ENCODE measurements around the gene IL20RB.

IL20RB gene

DNA sequence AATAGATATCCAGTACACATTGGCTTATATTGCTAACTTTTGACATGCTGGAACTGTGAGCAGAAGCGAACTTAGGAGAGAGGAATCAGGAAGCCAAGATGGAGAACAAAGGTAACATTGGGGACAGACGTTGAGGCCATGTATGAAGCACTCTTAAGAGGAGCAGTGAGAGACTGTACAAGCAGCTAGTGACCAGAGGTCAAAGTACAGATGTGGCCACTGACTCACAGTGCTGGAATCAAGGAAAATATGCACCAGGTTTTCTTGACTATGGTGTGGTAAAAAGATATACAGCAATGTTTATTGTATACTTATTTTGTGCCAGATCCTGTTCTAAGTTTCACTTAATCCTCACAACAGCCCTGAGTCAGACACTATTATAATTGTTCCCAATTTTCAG is 2.0 kb upstream of the IL20RB start:
- no peak overlapping the region for H3K4me3 ChIP-seq (ENCODE audit: low read depth, low read length)
- CTCF ChIA-PET = interaction anchor here (0.7 to 1.0 kb wide), 3 partner anchors 12 to 203 kb away, joined by 3 to 4 read pairs (median 3); partner anchors contain the start of gene STAG1

GRCh38 chr3:136956971-136957370 is 812 bp upstream of the IL20RB start:
- H3K36me3 ChIP-seq (ENCODE audit: control insufficient read depth in 2 of 2, insufficient read depth in 1 of 2, low read length in 2 of 2) = no peaks in the 10 kb centered on the region
- ChIA-PET POLR2A (no interaction called here), CTCF (interaction anchor here (0.6 kb wide), 2 partner anchors 125 to 156 kb away, joined by 3 to 4 read pairs; no protein-coding TSS in a partner anchor)
- TF ChIP-seq ZNF747 (tag by site-specific recombination; IDR thresholded peaks at IDR 0.05) (no peak), ZNF146 (tag by site-specific recombination; IDR thresholded peaks at IDR 0.05) (no peak), ZNF354C (tag by site-specific recombination; IDR thresholded peaks at IDR 0.05; ENCODE audit: borderline replicate concordance, low read depth) (no peak), HOXC10 (CRISPR knock-in tag; IDR thresholded peaks at IDR 0.05) (no peak), ZNF433 (tag by site-specific recombination; IDR thresholded peaks at IDR 0.05; ENCODE audit: low read depth) (no peak), ZBTB7A (tag by site-specific recombination; IDR thresholded peaks at IDR 0.05; ENCODE audit: low read depth) (no peak), ZNF777 (tag by site-specific recombination; IDR thresholded peaks at IDR 0.05; ENCODE audit: borderline replicate concordance) (no peak), ZNF544 (tag by site-specific recombination; IDR thresholded peaks at IDR 0.05) (no peak), ZSCAN18 (tag by site-specific recombination; IDR thresholded peaks at IDR 0.05) (no peak), ZNF48 (tag by site-specific recombination; IDR thresholded peaks at IDR 0.05) (no peak), ZNF19 (tag by site-specific recombination; IDR thresholded peaks at IDR 0.05; ENCODE audit: low read depth) (no peak), PRDM4 (tag by site-specific recombination; IDR thresholded peaks at IDR 0.05) (no peak), ZNF585B (tag by site-specific recombination; IDR thresholded peaks at IDR 0.05) (no peak)
- no peak overlapping the region for H3K4me3 ChIP-seq (ENCODE audit: low read depth, low read length)
- H3K9me3 ChIP-seq (ENCODE audit: control insufficient read depth, insufficient read depth, low read depth, low read length) = no peaks in the 10 kb centered on the region
- H3K27ac ChIP-seq (ENCODE audit: extremely low read depth, low read depth, low read length) = no peak overlapping the region
- H3K4me1 ChIP-seq (ENCODE audit: control insufficient read depth, insufficient read depth, low read length) = no peaks in the 10 kb centered on the region

More for the DNA sequence above, 2.0 kb upstream of the IL20RB start:
- H3K27ac ChIP-seq (ENCODE audit: extremely low read depth, low read depth, low read length) = no peak overlapping the region
- POLR2A ChIA-PET = no interaction called here
- TF ChIP-seq ZNF664 (tag by site-specific recombination; IDR thresholded peaks at IDR 0.05) = no peak
- TF ChIP-seq EGR2 (tag by site-specific recombination; IDR thresholded peaks at IDR 0.05; ENCODE audit: low read depth) = no peak
- TF ChIP-seq ZBTB49 (tag by site-specific recombination; IDR thresholded peaks at IDR 0.05; ENCODE audit: low read depth) = no peak
- TF ChIP-seq ZNF362 (tag by site-specific recombination; IDR thresholded peaks at IDR 0.05) = no peak
- TF ChIP-seq ZNF571 (tag by site-specific recombination; IDR thresholded peaks at IDR 0.05) = no peak
- no peak for TF ChIP-seq ZNF701 (tag by site-specific recombination; IDR thresholded peaks at IDR 0.05)
- no peak for TF ChIP-seq ZSCAN30 (tag by site-specific recombination; IDR thresholded peaks at IDR 0.05)
- TF ChIP-seq HOXD13 (CRISPR knock-in tag; IDR thresholded peaks at IDR 0.05; ENCODE audit: borderline replicate concordance) = no peak
- TF ChIP-seq, protein P1, sequence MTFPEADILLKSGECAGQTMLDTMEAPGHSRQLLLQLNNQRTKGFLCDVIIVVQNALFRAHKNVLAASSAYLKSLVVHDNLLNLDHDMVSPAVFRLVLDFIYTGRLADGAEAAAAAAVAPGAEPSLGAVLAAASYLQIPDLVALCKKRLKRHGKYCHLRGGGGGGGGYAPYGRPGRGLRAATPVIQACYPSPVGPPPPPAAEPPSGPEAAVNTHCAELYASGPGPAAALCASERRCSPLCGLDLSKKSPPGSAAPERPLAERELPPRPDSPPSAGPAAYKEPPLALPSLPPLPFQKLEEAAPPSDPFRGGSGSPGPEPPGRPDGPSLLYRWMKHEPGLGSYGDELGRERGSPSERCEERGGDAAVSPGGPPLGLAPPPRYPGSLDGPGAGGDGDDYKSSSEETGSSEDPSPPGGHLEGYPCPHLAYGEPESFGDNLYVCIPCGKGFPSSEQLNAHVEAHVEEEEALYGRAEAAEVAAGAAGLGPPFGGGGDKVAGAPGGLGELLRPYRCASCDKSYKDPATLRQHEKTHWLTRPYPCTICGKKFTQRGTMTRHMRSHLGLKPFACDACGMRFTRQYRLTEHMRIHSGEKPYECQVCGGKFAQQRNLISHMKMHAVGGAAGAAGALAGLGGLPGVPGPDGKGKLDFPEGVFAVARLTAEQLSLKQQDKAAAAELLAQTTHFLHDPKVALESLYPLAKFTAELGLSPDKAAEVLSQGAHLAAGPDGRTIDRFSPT (tag by site-specific recombination; IDR thresholded peaks at IDR 0.05) = no peak
- no peak for TF ChIP-seq ZNF157 (tag by site-specific recombination; IDR thresholded peaks at IDR 0.05)
- no peak for TF ChIP-seq ZNF16 (tag by site-specific recombination; IDR thresholded peaks at IDR 0.05; ENCODE audit: low read depth)
- TF ChIP-seq ZNF585B (tag by site-specific recombination; IDR thresholded peaks at IDR 0.05) = no peak
- no peak for TF ChIP-seq ZNF629 (tag by site-specific recombination; IDR thresholded peaks at IDR 0.05)
- TF ChIP-seq ZNF211 (tag by site-specific recombination; IDR thresholded peaks at IDR 0.05; ENCODE audit: low read depth) = no peak
- TF ChIP-seq ZBTB48 (tag by site-specific recombination; IDR thresholded peaks at IDR 0.05) = no peak
- TF ChIP-seq OVOL3 (tag by site-specific recombination; IDR thresholded peaks at IDR 0.05) = no peak
- no peak for TF ChIP-seq ZNF561 (tag by site-specific recombination; IDR thresholded peaks at IDR 0.05; ENCODE audit: borderline replicate concordance)
- TF ChIP-seq HOXA7 (CRISPR knock-in tag; IDR thresholded peaks at IDR 0.05; ENCODE audit: borderline replicate concordance) = no peak
- TF ChIP-seq ZNF354C (tag by site-specific recombination; IDR thresholded peaks at IDR 0.05; ENCODE audit: borderline replicate concordance, low read depth) = no peak
- no peaks in the 10 kb centered on the region for H3K36me3 ChIP-seq (ENCODE audit: control insufficient read depth in 2 of 2, insufficient read depth in 1 of 2, low read length in 2 of 2)
- H3K9me3 ChIP-seq (ENCODE audit: control insufficient read depth, insufficient read depth, low read depth, low read length) = no peaks in the 10 kb centered on the region
- no peaks in the 10 kb centered on the region for H3K4me1 ChIP-seq (ENCODE audit: control insufficient read depth, insufficient read depth, low read length)

Data from HEK293 (cell line).